HL-60 (cell line): Measurements from ENCODE around the gene PSTK.

Experiments used
- CTCF ChIP-seq: IDR thresholded peaks from one replicate; pipeline ENCODE4 v1.5.1; 2011; ENCODE audit warnings: low read length, control low read depth, inconsistent platforms; ENCODE audit not compliant: insufficient read depth
- GABPA ChIP-seq: IDR thresholded peaks from 2 replicates; pipeline ENCODE4 v1.6.1; 2012; ENCODE audit warnings: low read depth
- POLR2AphosphoS5 ChIP-seq: IDR thresholded peaks from 2 replicates; pipeline ENCODE4 v1.6.1; 2012; ENCODE audit warnings: low read depth
- REST ChIP-seq: IDR thresholded peaks from 2 replicates; pipeline ENCODE4 v1.6.1; 2012; ENCODE audit warnings: low read depth; ENCODE audit not compliant: insufficient replicate concordance

GRCh38 chr10:123017421-123018165 is 37.4 kb downstream of the PSTK start:
- no peak for TF ChIP-seq CTCF
- TF ChIP-seq REST = no peak
- TF ChIP-seq POLR2AphosphoS5 = no peak
- no peak for TF ChIP-seq GABPA
